ENCODE data around the gene KDM2A. TPM values are rescaled to one million over a fixed set of nuclear protein-coding genes. Genes with fewer than 3 reads are reported as not detected.

Gene KDM2A
- total and polyA plus RNA-seq, 2 donors (not counting 3 experiments of a cell fraction or from before 2014, with no cell fraction given), result 72.2 to 79.5 TPM

DNA sequence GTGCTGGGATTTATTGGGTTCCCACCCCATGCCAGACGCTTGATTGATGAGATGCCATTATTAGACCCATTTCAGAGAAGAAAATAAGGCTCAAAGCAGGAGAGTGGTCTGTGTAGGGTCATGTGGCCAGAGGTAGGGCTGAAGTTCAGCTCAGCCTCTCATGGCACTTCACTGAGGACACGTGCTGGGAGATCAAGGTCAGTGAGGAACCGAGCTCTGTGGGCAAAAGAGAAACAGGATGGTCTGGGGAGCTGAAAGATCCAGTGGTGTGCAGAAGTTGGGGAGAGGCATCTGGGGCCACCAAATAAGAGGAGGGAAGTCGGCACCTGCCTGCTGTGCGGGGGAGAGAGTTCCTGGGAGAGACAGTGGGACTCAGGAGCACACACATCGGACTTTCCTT lies 42.9 kb upstream of the KDM2A start:
- H3K9me1 ChIP-seq (replicated peaks; ENCODE audit: control insufficient read depth, extremely low read depth, insufficient read depth, low read length), result no peaks in the 10 kb centered on the region
- DNase-seq (ENCODE audit: low read depth, low spot score) (no peak), FAIRE-seq (no peak)
- H3K79me2 ChIP-seq (ENCODE audit: control insufficient read depth, insufficient read depth, low read length), result no peaks in the 10 kb centered on the region
- H3K4me2 ChIP-seq (ENCODE audit: insufficient read depth, low read length), result no peak overlapping the region
- intact Hi-C loops (cut with micrococcal nuclease) (no loop called here), dilution Hi-C loops (cut with MboI; ENCODE audit: extremely low pct_ligation_motif_present, low sequenced_read_pairs) (no loop called here)
- H3K27ac ChIP-seq (ENCODE audit: insufficient read depth, low read depth, low read length), result no peak overlapping the region
- BruUV-seq (replicated peaks), result no TSS peak
- H2AFZ ChIP-seq (ENCODE audit: low read depth, low read length), result no peak overlapping the region
- TF ChIP-seq MYC (IDR thresholded peaks at IDR 0.05; ENCODE audit: low read depth, low read length), result no peak
- no peak for TF ChIP-seq GATA2 (IDR thresholded peaks at IDR 0.05; ENCODE audit: insufficient read depth, insufficient read length, low read depth, low read length)
- TF ChIP-seq CTCF (IDR thresholded peaks at IDR 0.05; ENCODE audit: extremely low read depth in 1 of 2, insufficient read depth in 1 of 2, low read depth in 1 of 2, low read length in 2 of 2), result no peak
- no peak for TF ChIP-seq POLR2AphosphoS5 (IDR thresholded peaks at IDR 0.05; ENCODE audit: insufficient read depth, low read depth, low read length)
- TF ChIP-seq MAX (IDR thresholded peaks at IDR 0.05; ENCODE audit: insufficient read depth, insufficient read length), result no peak
- TF ChIP-seq POLR2A (IDR thresholded peaks at IDR 0.05; ENCODE audit: low read depth, low read length), result no peak
- TF ChIP-seq JUN (IDR thresholded peaks at IDR 0.05; ENCODE audit: borderline replicate concordance, insufficient read depth, insufficient read length, low read depth), result no peak
- TF ChIP-seq FOS (IDR thresholded peaks at IDR 0.05; ENCODE audit: borderline replicate concordance, insufficient read depth, low read length), result no peak
- TF ChIP-seq EZH2 (IDR thresholded peaks at IDR 0.05; ENCODE audit: borderline replicate concordance, low read depth, low read length, severe bottlenecking), result no peak
- H4K20me1 ChIP-seq (replicated peaks; ENCODE audit: control insufficient read depth, extremely low read depth, insufficient read depth, low read length), result no peaks in the 10 kb centered on the region
- H3K4me1 ChIP-seq (ENCODE audit: control insufficient read depth, extremely low read depth, insufficient read depth, low read length), result peaks cover 3% of the 10 kb centered on the region
- H3K27me3 ChIP-seq (ENCODE audit: control insufficient read depth in 2 of 2, insufficient read depth in 2 of 2, low read length in 2 of 2), result no peaks in the 10 kb centered on the region
- H3K4me3 ChIP-seq (replicated peaks in 1 of 3; ENCODE audit: insufficient read depth in 1 of 3, low read depth in 1 of 3, low read length in 3 of 3), result no peak overlapping the region
- POLR2A ChIA-PET, result no interaction called here
- no peak overlapping the region for H3K9ac ChIP-seq (replicated peaks; ENCODE audit: extremely low read depth, insufficient read depth, low read length)
- H3K36me3 ChIP-seq (ENCODE audit: control insufficient read depth in 2 of 2, extremely low read depth in 1 of 2, insufficient read depth in 2 of 2, low read length in 2 of 2), result no peaks in the 10 kb centered on the region
- CTCF ChIA-PET, result interaction anchor here (0.8 to 2.1 kb wide), 2 partner anchors 21 to 22 kb away, joined by 3 to 6 read pairs; no protein-coding TSS in a partner anchor
- no peaks in the 10 kb centered on the region for H3K9me3 ChIP-seq (replicated peaks; ENCODE audit: control insufficient read depth, insufficient read depth, low read length)
